Dendritic cell treated with granulocyte-macrophage colony-stimulating factor and Interleukin-4, amounts not matched to agents 40 ng/mL and 50 ng/mL, for 4 days (primary cell): ENCODE results near the gene TXNDC9.
"Not testable (repeated sequence)": the region's sequence is repeated elsewhere in the genome, so short reads cannot be mapped to it uniquely, and the experiment has no call there.

ENCODE experiments used
- H3K27ac Mint-ChIP-seq: one replicate; pipeline ENCODE4 v1.8.0; 2022; ENCODE audit warnings: mild to moderate bottlenecking, mixed read lengths
- H3K27me3 Mint-ChIP-seq: one replicate; pipeline ENCODE4 v1.8.0; 2022; ENCODE audit warnings: mild to moderate bottlenecking, mixed read lengths
- H3K36me3 Mint-ChIP-seq: one replicate; pipeline ENCODE4 v1.8.0; 2022; ENCODE audit warnings: low read depth, mixed read lengths
- H3K4me1 Mint-ChIP-seq: one replicate; pipeline ENCODE4 v1.8.0; 2022; ENCODE audit warnings: low read depth, mixed read lengths
- H3K4me3 Mint-ChIP-seq: one replicate; pipeline ENCODE4 v1.8.0; 2022; ENCODE audit warnings: mild to moderate bottlenecking, moderate library complexity, mixed read lengths
- H3K9me3 Mint-ChIP-seq: one replicate; pipeline ENCODE4 v1.8.0; 2022; ENCODE audit warnings: mixed read lengths
- intact Hi-C: fragments of 100-400 bp; cut with micrococcal nuclease; formaldehyde crosslinking; loops from one replicate; pipeline ENCODE4 v1.15.0; 2022

Gene TXNDC9, protein sequence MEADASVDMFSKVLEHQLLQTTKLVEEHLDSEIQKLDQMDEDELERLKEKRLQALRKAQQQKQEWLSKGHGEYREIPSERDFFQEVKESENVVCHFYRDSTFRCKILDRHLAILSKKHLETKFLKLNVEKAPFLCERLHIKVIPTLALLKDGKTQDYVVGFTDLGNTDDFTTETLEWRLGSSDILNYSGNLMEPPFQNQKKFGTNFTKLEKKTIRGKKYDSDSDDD

DNA sequence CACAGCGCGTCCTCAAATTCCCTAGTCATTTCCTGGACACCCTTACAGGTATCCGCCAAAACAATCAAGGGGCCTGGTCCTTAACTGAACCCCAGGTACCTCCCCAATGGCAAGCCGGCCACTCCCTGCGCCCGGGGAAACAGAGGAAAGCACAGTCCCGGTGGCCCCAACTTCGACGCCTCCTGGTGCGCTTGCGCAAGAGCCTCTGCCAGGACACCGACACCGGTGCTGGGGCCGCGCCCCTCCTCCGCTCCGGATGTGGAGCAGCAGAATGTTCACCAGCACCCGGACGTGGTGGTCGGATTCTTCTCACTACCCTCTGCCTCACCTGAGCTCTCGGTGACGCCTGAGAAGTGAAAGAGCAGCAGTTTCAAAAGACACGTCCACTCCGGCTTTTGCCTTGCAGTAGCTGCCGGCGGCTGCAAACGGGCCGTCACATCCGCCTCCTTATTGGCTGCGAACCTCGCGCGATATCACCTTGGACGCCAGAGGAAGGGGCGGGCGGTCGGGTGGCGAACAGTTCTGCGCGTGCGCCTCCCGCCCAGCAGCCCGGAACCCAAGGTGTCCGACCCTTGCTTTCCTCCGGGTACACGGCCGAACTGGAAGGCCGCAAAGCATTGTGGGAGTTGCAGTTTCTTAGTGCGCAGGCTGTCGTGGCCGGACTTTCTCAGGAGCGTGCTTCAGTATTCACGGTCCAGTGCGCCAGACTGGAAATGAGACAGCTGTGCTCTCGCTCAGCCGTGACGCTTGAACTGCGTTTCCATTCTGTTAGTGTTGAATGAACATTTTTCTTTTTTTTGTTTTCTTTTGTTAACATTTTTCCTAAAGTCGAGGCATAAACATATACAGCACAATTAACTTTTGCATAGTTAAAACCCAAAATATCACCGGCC, at the start of gene TXNDC9:
TSS of gene TXNDC9 (minus strand) at position 423 of the 893 bp plus-strand sequence. CDS start 3,123 bp downstream, outside the sequence.
- no peaks in the 10 kb centered on the region for H3K9me3 Mint-ChIP-seq
- intact Hi-C loops = loop anchor here (1.0 kb wide), 1 partner anchor 154 kb away; the partner anchor contains the start of gene REV1
- no peaks in the 10 kb centered on the region for H3K27me3 Mint-ChIP-seq
- H3K4me3 Mint-ChIP-seq = no peak within 1 kb of the TSS
- no peak within 1 kb of the TSS for H3K27ac Mint-ChIP-seq
- H3K36me3 Mint-ChIP-seq = peaks cover 20% of the 10 kb centered on the region
- peaks cover 23% of the 10 kb centered on the region for H3K4me1 Mint-ChIP-seq

- Mint-ChIP-seq H3K27ac (no peak overlapping the region), H3K27me3 (no peaks in the 10 kb centered on the region), H3K36me3 (peaks cover 82% of the 10 kb centered on the region), H3K4me3 (no peak overlapping the region), H3K4me1 (no peaks in the 10 kb centered on the region), H3K9me3 (no peaks in the 10 kb centered on the region)
- intact Hi-C loops = no loop called here
These were observed 46.0 kb upstream of the TXNDC9 start for GRCh38 chr2:99382143-99382542.

GRCh38 chr2:99380376-99381010, 44.4 kb upstream of the TXNDC9 start:
- H3K9me3 Mint-ChIP-seq = no peaks in the 10 kb centered on the region
- no peak overlapping the region for H3K4me3 Mint-ChIP-seq
- H3K27ac Mint-ChIP-seq = no peak overlapping the region
- intact Hi-C loops = no loop called here
- H3K27me3 Mint-ChIP-seq = no peaks in the 10 kb centered on the region
- H3K36me3 Mint-ChIP-seq = peaks cover 88% of the 10 kb centered on the region
- H3K4me1 Mint-ChIP-seq = no peaks in the 10 kb centered on the region

GRCh38 chr2:99377879-99378278, 41.7 kb upstream of the TXNDC9 start:
- intact Hi-C loops = no loop called here
- H3K27me3 Mint-ChIP-seq = no peaks in the 10 kb centered on the region
- H3K36me3 Mint-ChIP-seq = peaks cover 89% of the 10 kb centered on the region
- no peaks in the 10 kb centered on the region for H3K9me3 Mint-ChIP-seq
- no peak overlapping the region for H3K4me3 Mint-ChIP-seq
- no peak overlapping the region for H3K27ac Mint-ChIP-seq
- no peaks in the 10 kb centered on the region for H3K4me1 Mint-ChIP-seq

DNA sequence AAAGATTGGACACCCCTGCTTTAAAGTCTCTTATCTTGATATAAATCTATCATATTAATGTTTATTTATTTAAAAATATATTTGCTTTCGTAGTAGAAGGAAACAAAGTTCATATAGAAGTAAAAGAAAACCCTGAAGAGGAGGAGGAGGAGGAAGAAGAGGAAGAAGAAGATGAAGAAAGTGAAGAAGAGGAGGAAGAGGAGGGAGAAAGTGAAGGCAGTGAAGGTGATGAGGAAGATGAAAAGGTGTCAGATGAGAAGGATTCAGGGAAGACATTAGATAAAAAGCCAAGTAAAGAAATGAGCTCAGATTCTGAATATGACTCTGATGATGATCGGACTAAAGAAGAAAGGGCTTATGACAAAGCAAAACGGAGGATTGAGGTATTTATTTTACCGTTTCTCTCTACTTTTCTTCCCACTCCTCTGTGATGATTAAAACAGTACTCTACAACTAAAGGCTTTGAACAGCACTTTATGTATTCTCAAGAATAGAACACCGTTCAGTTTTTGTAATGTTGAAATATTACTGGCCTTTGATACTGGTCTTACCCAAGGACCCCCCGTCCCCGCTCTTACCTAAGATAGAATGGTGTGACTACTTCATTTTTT, 40.2 kb upstream of the TXNDC9 start:
- Mint-ChIP-seq H3K36me3 (peaks cover 92% of the 10 kb centered on the region), H3K4me3 (no peak overlapping the region), H3K27me3 (no peaks in the 10 kb centered on the region), H3K27ac (no peak overlapping the region), H3K4me1 (no peaks in the 10 kb centered on the region), H3K9me3 (no peaks in the 10 kb centered on the region)
- intact Hi-C loops = no loop called here

- H3K4me3 Mint-ChIP-seq = no peak overlapping the region
- intact Hi-C loops = no loop called here
- H3K9me3 Mint-ChIP-seq = no peaks in the 10 kb centered on the region
- no peaks in the 10 kb centered on the region for H3K4me1 Mint-ChIP-seq
- H3K27me3 Mint-ChIP-seq = no peaks in the 10 kb centered on the region
- H3K27ac Mint-ChIP-seq = no peak overlapping the region
- H3K36me3 Mint-ChIP-seq = peaks cover 91% of the 10 kb centered on the region
These were observed 38.6 kb upstream of the TXNDC9 start for GRCh38 chr2:99374747-99375146.

- intact Hi-C loops = no loop called here
- Mint-ChIP-seq H3K4me3 (no peak overlapping the region), H3K4me1 (no peaks in the 10 kb centered on the region), H3K27ac (no peak overlapping the region), H3K27me3 (no peaks in the 10 kb centered on the region), H3K9me3 (no peaks in the 10 kb centered on the region), H3K36me3 (peaks cover 94% of the 10 kb centered on the region)
These were observed 37.0 kb upstream of the TXNDC9 start for GRCh38 chr2:99373144-99373543.

- intact Hi-C loops, H3K27ac Mint-ChIP-seq, H3K27me3 Mint-ChIP-seq, H3K9me3 Mint-ChIP-seq, H3K4me1 Mint-ChIP-seq, H3K4me3 Mint-ChIP-seq: not testable (repeated sequence)
- H3K36me3 Mint-ChIP-seq = peaks cover 93% of the 10 kb centered on the region
These were observed 32.7 kb upstream of the TXNDC9 start for GRCh38 chr2:99368854-99369253.

DNA sequence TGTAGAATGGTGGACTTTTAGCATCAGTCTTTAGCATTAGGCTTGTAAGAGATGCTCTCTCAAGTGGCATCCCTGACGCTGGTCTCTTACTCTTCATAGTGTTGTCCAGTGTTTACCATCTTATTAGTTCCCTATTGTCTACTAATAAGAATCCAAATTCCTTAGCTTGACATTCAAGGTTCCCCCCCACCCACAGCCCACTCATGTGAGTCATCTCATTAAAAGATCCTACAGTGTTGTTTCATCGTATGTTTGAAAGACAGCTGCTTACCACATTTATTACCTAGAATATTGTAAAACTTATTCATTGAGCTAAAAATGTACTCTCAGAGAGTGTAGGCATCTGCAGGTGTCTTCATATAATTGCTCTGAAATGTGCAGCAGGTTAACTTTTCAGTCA, 29.5 kb upstream of the TXNDC9 start:
- Mint-ChIP-seq H3K4me1 (no peaks in the 10 kb centered on the region), H3K36me3 (peaks cover 82% of the 10 kb centered on the region), H3K4me3 (no peak overlapping the region), H3K27ac (no peak overlapping the region), H3K9me3 (no peaks in the 10 kb centered on the region), H3K27me3 (no peaks in the 10 kb centered on the region)
- intact Hi-C loops = no loop called here

DNA sequence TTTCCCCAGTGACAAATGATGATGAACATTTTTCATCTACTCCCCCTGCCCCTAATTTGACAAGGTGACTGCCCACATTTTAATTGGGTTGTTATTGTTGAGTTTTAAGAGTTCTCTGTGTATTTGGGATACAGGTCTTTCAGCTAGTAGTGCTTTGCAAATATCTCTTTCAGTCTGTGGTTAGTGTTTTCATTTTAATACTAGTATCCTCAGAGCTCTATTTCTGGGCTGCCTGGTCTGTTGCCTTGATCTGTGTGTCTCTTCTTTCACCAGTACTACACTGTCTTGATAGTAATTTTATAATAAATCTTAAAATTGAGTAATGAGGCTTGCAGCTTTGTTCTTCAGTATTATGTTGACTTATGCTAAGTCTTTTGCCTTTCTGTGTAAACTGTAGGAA, 20.7 kb upstream of the TXNDC9 start:
- no peak overlapping the region for H3K27ac Mint-ChIP-seq
- intact Hi-C loops = loop anchor here (10.0 kb wide), 1 partner anchor 272 kb away; no protein-coding TSS in a partner anchor
- H3K4me3 Mint-ChIP-seq = no peak overlapping the region
- H3K27me3 Mint-ChIP-seq = no peaks in the 10 kb centered on the region
- peaks cover 9% of the 10 kb centered on the region for H3K4me1 Mint-ChIP-seq
- H3K9me3 Mint-ChIP-seq = no peaks in the 10 kb centered on the region
- peaks cover 28% of the 10 kb centered on the region for H3K36me3 Mint-ChIP-seq

- not testable (repeated sequence) for H3K9me3 Mint-ChIP-seq, H3K4me3 Mint-ChIP-seq, H3K27ac Mint-ChIP-seq, H3K36me3 Mint-ChIP-seq, H3K27me3 Mint-ChIP-seq
- peaks cover 19% of the 10 kb centered on the region for H3K4me1 Mint-ChIP-seq
- intact Hi-C loops = loop anchor here (10.0 kb wide), 1 partner anchor 270 kb away; no protein-coding TSS in a partner anchor
These were observed 18.7 kb upstream of the TXNDC9 start for GRCh38 chr2:99354825-99355224.

- Mint-ChIP-seq H3K27me3 (no peaks in the 10 kb centered on the region), H3K4me3 (no peak overlapping the region), H3K27ac (no peak overlapping the region), H3K36me3 (peaks cover 7% of the 10 kb centered on the region), H3K4me1 (peaks cover 22% of the 10 kb centered on the region), H3K9me3 (no peaks in the 10 kb centered on the region)
- intact Hi-C loops = loop anchor here (10.0 kb wide), 1 partner anchor 269 kb away; no protein-coding TSS in a partner anchor
These were observed 17.9 kb upstream of the TXNDC9 start for GRCh38 chr2:99354070-99354469.

GRCh38 chr2:99350194-99350593, 14.1 kb upstream of the TXNDC9 start:
- intact Hi-C loops = loop anchor here (10.0 kb wide), 1 partner anchor 265 kb away; no protein-coding TSS in a partner anchor
- peaks cover 26% of the 10 kb centered on the region for H3K4me1 Mint-ChIP-seq
- H3K27me3 Mint-ChIP-seq = no peaks in the 10 kb centered on the region
- no peaks in the 10 kb centered on the region for H3K9me3 Mint-ChIP-seq
- H3K36me3 Mint-ChIP-seq = peaks cover 7% of the 10 kb centered on the region
- no peak overlapping the region for H3K4me3 Mint-ChIP-seq
- no peak overlapping the region for H3K27ac Mint-ChIP-seq
